ENCODE data around the gene C1orf210.

Gene C1orf210

GRCh38 chr1:43285269-43285990 lies at the start of gene C1orf210:
Gene C1orf210 (minus strand): TSS chr1:43285581. CDS start chr1:43283270, 2,311 bp downstream.
- Histone ChIP-seq H3K9ac (ENCODE audit: insufficient read length) (no peak within 1 kb of the TSS), H3K9me3 (ENCODE audit: low read depth, low read length) (no peaks in the 10 kb centered on the region), H3K36me3 (ENCODE audit: insufficient read depth, low read length) (no peaks in the 10 kb centered on the region), H3K27ac (no peak within 1 kb of the TSS), H3K4me3 (no peak within 1 kb of the TSS)
- no peak for DNase-seq (ENCODE audit: low read depth, low spot score)
- TF ChIP-seq POLR2AphosphoS5 (IDR thresholded peaks at IDR 0.05; ENCODE audit: borderline replicate concordance, low read depth, low read length) (no peak), FOXP2 (optimal IDR thresholded peaks at IDR 0.05; ENCODE audit: control extremely low read depth, extremely low read length, insufficient read depth) (no peak), EZH2 (IDR thresholded peaks at IDR 0.05) (no peak)

GRCh38 chr1:43334453-43335205 lies 49.2 kb upstream of the C1orf210 start:
- no peaks in the 10 kb centered on the region for H3K36me3 ChIP-seq (ENCODE audit: insufficient read depth, low read length)
- DNase-seq (ENCODE audit: low read depth, low spot score) = no peak
- no peak overlapping the region for H3K27ac ChIP-seq
- no peak overlapping the region for H3K9ac ChIP-seq (ENCODE audit: insufficient read length)
- no peak for TF ChIP-seq POLR2AphosphoS5 (IDR thresholded peaks at IDR 0.05; ENCODE audit: borderline replicate concordance, low read depth, low read length)
- TF ChIP-seq FOXP2 (optimal IDR thresholded peaks at IDR 0.05; ENCODE audit: control extremely low read depth, extremely low read length, insufficient read depth) = no peak
- H3K4me3 ChIP-seq = no peak overlapping the region
- H3K9me3 ChIP-seq (ENCODE audit: low read depth, low read length) = no peaks in the 10 kb centered on the region

- no peak for DNase-seq (ENCODE audit: low read depth, low spot score)
Observed at GRCh38 chr1:43331688-43332087, 46.3 kb upstream of the C1orf210 start.

GRCh38 chr1:43329995-43330751 lies 44.8 kb upstream of the C1orf210 start:
- TF ChIP-seq EZH2 (IDR thresholded peaks at IDR 0.05) (no peak), POLR2AphosphoS5 (IDR thresholded peaks at IDR 0.05; ENCODE audit: borderline replicate concordance, low read depth, low read length) (no peak), FOXP2 (optimal IDR thresholded peaks at IDR 0.05; ENCODE audit: control extremely low read depth, extremely low read length, insufficient read depth) (no peak)
- Histone ChIP-seq H3K4me3 (no peak overlapping the region), H3K27ac (no peak overlapping the region), H3K9me3 (ENCODE audit: low read depth, low read length) (no peaks in the 10 kb centered on the region), H3K9ac (ENCODE audit: insufficient read length) (no peak overlapping the region), H3K36me3 (ENCODE audit: insufficient read depth, low read length) (no peaks in the 10 kb centered on the region)
- no peak for DNase-seq (ENCODE audit: low read depth, low spot score)

More at GRCh38 chr1:43331688-43332087, 46.3 kb upstream of the C1orf210 start:
- TF ChIP-seq FOXP2 (optimal IDR thresholded peaks at IDR 0.05; ENCODE audit: control extremely low read depth, extremely low read length, insufficient read depth) = no peak
- TF ChIP-seq EZH2 (IDR thresholded peaks at IDR 0.05) = no peak
- TF ChIP-seq POLR2AphosphoS5 (IDR thresholded peaks at IDR 0.05; ENCODE audit: borderline replicate concordance, low read depth, low read length) = no peak
- no peaks in the 10 kb centered on the region for H3K9me3 ChIP-seq (ENCODE audit: low read depth, low read length)
- no peak overlapping the region for H3K9ac ChIP-seq (ENCODE audit: insufficient read length)
- no peak overlapping the region for H3K4me3 ChIP-seq
- H3K27ac ChIP-seq = no peak overlapping the region
- no peaks in the 10 kb centered on the region for H3K36me3 ChIP-seq (ENCODE audit: insufficient read depth, low read length)

- H3K36me3 ChIP-seq (ENCODE audit: insufficient read depth, low read length) = no peaks in the 10 kb centered on the region
- H3K9me3 ChIP-seq (ENCODE audit: low read depth, low read length) = no peaks in the 10 kb centered on the region
- DNase-seq (ENCODE audit: low read depth, low spot score) = no peak
- TF ChIP-seq EZH2 (IDR thresholded peaks at IDR 0.05) (no peak), FOXP2 (optimal IDR thresholded peaks at IDR 0.05; ENCODE audit: control extremely low read depth, extremely low read length, insufficient read depth) (no peak), POLR2AphosphoS5 (IDR thresholded peaks at IDR 0.05; ENCODE audit: borderline replicate concordance, low read depth, low read length) (no peak)
- no peak overlapping the region for H3K9ac ChIP-seq (ENCODE audit: insufficient read length)
- H3K4me3 ChIP-seq = no peak overlapping the region
- H3K27ac ChIP-seq = no peak overlapping the region
Observed at GRCh38 chr1:43327549-43328292, 42.3 kb upstream of the C1orf210 start.

GRCh38 chr1:43325381-43325780 lies 40.0 kb upstream of the C1orf210 start:
- DNase-seq (ENCODE audit: low read depth, low spot score) = no peak
- TF ChIP-seq EZH2 (IDR thresholded peaks at IDR 0.05) (no peak), POLR2AphosphoS5 (IDR thresholded peaks at IDR 0.05; ENCODE audit: borderline replicate concordance, low read depth, low read length) (no peak), FOXP2 (optimal IDR thresholded peaks at IDR 0.05; ENCODE audit: control extremely low read depth, extremely low read length, insufficient read depth) (no peak)
- Histone ChIP-seq H3K36me3 (ENCODE audit: insufficient read depth, low read length) (no peaks in the 10 kb centered on the region), H3K9me3 (ENCODE audit: low read depth, low read length) (no peaks in the 10 kb centered on the region), H3K27ac (no peak overlapping the region), H3K9ac (ENCODE audit: insufficient read length) (no peak overlapping the region), H3K4me3 (no peak overlapping the region)

- Histone ChIP-seq H3K9ac (ENCODE audit: insufficient read length) (no peak overlapping the region), H3K4me3 (no peak overlapping the region), H3K27ac (no peak overlapping the region), H3K9me3 (ENCODE audit: low read depth, low read length) (no peaks in the 10 kb centered on the region), H3K36me3 (ENCODE audit: insufficient read depth, low read length) (no peaks in the 10 kb centered on the region)
- no peak for TF ChIP-seq FOXP2 (optimal IDR thresholded peaks at IDR 0.05; ENCODE audit: control extremely low read depth, extremely low read length, insufficient read depth)
- TF ChIP-seq POLR2AphosphoS5 (IDR thresholded peaks at IDR 0.05; ENCODE audit: borderline replicate concordance, low read depth, low read length) = no peak
- no peak for TF ChIP-seq EZH2 (IDR thresholded peaks at IDR 0.05)
- DNase-seq (ENCODE audit: low read depth, low spot score) = no peak
Observed at GRCh38 chr1:43324810-43325209, 39.4 kb upstream of the C1orf210 start.

Data from SK-N-MC (cell line).